Measurements from ENCODE around the gene CCDC187.

- TF ChIP-seq CTCF (conservative IDR thresholded peaks at IDR 0.05) (no peak), EZH2 (IDR thresholded peaks at IDR 0.05; ENCODE audit: low read depth) (no peak)
These were observed 70.9 kb downstream of the CCDC187 start for GRCh38 chr9:136232969-136233368.
